H1 (cell line): ENCODE results near the gene DHX34. TPM values are rescaled to one million over a fixed set of nuclear protein-coding genes. Genes with fewer than 3 reads are reported as not detected.

Source experiments
- CHD2 ChIP-seq: IDR thresholded peaks from 2 replicates; pipeline ENCODE4 v1.6.1; 2012; ENCODE audit warnings: low read length, improper control_type of control experiment
- KDM4A ChIP-seq: IDR thresholded peaks from one replicate; pipeline ENCODE4 v1.7.1; 2012; ENCODE audit warnings: low read depth, mild to moderate bottlenecking, moderate library complexity, low read length, inconsistent platforms; ENCODE audit not compliant: severe bottlenecking
- NRF1 ChIP-seq: IDR thresholded peaks from 2 replicates; pipeline ENCODE4 v1.6.1; 2011; ENCODE audit warnings: mild to moderate bottlenecking, low read depth, low read length, improper control_type of control experiment
- TCF12 ChIP-seq: IDR thresholded peaks from 2 replicates; pipeline ENCODE4 v1.6.1; 2011; ENCODE audit warnings: low read depth, mild to moderate bottlenecking, low read length
- polyA plus RNA-seq, 7 experiments: library from polyadenylated mRNA; depleted of rRNA in 3 of 7; stranded (reverse) in 5 of 7; unstranded in 2 of 7; fragments of >200 nt in 5 of 7; fragments of 200-250 nt in 2 of 7; gene quantifications; 1 replicate in 5 of 7; 2 replicates in 1 of 7; 4 replicates in 1 of 7; pipeline versions ENCODE4 v1.2.1 to v1.2.3, GENCODE V29; 2011 to 2013; ENCODE audit warnings: missing spikeins in 2 of 7, mixed read lengths in 2 of 7
- total RNA-seq: library from RNA; stranded (reverse); fragmentation: NEBNext Ultra II Directional; extraction: Animal tissue kit (Norgen Biotek cat#: 25700); gene quantifications from 2 replicates; pipeline ENCODE4 v1.2.1, GENCODE V29; 2021
- TF ChIP-seq, protein P1 (sequence below): fragments of 300-600 bp; sonication (generic); IDR thresholded peaks from 2 replicates; pipeline ENCODE4 v1.7.1; 2012; ENCODE audit warnings: low read length, moderate library complexity, mild to moderate bottlenecking, inconsistent platforms; ENCODE audit not compliant: insufficient replicate concordance

DHX34 gene
- total and polyA plus RNA-seq, 2 of the 8 experiments (the other 6 are each of a cell fraction or from before 2014, with no cell fraction given): 17.5 to 24.3 TPM

DNA sequence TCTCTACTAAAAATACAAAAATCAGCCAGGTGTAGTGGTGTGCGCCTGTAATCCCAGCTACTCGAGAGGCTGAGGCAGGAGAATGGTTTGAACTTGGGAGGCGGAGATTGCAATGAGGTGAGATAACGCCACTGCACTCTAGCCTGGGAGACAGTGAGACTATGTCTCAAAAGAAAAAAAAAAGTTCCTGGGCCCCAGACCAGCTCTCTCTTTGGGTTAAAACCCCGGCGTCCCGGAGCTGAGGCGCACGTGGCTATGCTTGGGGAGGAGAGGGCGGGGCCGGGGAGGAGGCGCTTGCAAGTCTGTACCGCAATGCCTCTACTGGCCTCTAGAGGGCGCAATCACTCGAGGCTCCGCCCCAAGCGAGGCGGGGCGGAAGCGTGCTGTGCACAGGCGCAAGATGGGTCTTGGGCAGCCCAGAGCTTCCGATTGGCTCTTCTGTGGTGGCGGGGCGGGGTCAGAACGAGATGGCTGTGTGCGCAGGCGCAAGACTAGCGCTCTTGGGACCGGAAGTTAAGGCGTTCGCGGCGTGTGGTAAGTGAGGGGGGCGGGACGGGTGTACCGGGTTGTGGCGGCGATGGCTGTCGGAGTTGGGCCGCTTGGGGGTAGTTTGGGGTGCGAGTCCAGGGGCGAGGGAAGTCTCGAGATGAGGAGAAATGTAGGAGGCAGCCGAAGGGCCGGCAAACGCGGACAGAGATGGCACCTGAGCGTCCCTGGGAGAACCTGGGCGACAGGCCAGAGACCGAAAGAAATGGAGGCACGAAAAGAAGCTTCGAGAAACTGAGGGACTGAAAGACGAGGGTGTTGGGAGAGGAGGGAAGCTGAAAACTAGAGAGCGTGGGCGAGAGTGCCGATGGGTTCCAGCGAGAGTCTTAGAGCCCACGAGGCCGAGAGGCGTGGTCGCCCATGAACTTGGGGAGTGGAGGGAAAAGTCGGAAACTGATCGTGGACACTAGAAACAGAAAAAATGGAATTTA is at the start of gene DHX34 (continued):
- TF ChIP-seq, protein P1, sequence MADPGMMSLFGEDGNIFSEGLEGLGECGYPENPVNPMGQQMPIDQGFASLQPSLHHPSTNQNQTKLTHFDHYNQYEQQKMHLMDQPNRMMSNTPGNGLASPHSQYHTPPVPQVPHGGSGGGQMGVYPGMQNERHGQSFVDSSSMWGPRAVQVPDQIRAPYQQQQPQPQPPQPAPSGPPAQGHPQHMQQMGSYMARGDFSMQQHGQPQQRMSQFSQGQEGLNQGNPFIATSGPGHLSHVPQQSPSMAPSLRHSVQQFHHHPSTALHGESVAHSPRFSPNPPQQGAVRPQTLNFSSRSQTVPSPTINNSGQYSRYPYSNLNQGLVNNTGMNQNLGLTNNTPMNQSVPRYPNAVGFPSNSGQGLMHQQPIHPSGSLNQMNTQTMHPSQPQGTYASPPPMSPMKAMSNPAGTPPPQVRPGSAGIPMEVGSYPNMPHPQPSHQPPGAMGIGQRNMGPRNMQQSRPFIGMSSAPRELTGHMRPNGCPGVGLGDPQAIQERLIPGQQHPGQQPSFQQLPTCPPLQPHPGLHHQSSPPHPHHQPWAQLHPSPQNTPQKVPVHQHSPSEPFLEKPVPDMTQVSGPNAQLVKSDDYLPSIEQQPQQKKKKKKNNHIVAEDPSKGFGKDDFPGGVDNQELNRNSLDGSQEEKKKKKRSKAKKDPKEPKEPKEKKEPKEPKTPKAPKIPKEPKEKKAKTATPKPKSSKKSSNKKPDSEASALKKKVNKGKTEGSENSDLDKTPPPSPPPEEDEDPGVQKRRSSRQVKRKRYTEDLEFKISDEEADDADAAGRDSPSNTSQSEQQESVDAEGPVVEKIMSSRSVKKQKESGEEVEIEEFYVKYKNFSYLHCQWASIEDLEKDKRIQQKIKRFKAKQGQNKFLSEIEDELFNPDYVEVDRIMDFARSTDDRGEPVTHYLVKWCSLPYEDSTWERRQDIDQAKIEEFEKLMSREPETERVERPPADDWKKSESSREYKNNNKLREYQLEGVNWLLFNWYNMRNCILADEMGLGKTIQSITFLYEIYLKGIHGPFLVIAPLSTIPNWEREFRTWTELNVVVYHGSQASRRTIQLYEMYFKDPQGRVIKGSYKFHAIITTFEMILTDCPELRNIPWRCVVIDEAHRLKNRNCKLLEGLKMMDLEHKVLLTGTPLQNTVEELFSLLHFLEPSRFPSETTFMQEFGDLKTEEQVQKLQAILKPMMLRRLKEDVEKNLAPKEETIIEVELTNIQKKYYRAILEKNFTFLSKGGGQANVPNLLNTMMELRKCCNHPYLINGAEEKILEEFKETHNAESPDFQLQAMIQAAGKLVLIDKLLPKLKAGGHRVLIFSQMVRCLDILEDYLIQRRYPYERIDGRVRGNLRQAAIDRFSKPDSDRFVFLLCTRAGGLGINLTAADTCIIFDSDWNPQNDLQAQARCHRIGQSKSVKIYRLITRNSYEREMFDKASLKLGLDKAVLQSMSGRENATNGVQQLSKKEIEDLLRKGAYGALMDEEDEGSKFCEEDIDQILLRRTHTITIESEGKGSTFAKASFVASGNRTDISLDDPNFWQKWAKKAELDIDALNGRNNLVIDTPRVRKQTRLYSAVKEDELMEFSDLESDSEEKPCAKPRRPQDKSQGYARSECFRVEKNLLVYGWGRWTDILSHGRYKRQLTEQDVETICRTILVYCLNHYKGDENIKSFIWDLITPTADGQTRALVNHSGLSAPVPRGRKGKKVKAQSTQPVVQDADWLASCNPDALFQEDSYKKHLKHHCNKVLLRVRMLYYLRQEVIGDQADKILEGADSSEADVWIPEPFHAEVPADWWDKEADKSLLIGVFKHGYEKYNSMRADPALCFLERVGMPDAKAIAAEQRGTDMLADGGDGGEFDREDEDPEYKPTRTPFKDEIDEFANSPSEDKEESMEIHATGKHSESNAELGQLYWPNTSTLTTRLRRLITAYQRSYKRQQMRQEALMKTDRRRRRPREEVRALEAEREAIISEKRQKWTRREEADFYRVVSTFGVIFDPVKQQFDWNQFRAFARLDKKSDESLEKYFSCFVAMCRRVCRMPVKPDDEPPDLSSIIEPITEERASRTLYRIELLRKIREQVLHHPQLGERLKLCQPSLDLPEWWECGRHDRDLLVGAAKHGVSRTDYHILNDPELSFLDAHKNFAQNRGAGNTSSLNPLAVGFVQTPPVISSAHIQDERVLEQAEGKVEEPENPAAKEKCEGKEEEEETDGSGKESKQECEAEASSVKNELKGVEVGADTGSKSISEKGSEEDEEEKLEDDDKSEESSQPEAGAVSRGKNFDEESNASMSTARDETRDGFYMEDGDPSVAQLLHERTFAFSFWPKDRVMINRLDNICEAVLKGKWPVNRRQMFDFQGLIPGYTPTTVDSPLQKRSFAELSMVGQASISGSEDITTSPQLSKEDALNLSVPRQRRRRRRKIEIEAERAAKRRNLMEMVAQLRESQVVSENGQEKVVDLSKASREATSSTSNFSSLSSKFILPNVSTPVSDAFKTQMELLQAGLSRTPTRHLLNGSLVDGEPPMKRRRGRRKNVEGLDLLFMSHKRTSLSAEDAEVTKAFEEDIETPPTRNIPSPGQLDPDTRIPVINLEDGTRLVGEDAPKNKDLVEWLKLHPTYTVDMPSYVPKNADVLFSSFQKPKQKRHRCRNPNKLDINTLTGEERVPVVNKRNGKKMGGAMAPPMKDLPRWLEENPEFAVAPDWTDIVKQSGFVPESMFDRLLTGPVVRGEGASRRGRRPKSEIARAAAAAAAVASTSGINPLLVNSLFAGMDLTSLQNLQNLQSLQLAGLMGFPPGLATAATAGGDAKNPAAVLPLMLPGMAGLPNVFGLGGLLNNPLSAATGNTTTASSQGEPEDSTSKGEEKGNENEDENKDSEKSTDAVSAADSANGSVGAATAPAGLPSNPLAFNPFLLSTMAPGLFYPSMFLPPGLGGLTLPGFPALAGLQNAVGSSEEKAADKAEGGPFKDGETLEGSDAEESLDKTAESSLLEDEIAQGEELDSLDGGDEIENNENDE: no peak
- TF ChIP-seq CHD2 (peak; percentile 41; the same call in 1 of the 2 replicates), KDM4A (peak; percentile 27), TCF12 (no peak), NRF1 (peak; percentile 93)
